HG03521 (cell line): Measurements from ENCODE around the gene TIPRL.

Experiments
- ATAC-seq: cut with Tn5 transposase; IDR thresholded peaks from one replicate; pipeline ENCODE4 v1.9.1; 2021; ENCODE audit warnings: mild to moderate bottlenecking, moderate library complexity; ENCODE audit not compliant: unreplicated experiment

The TIPRL gene

DNA sequence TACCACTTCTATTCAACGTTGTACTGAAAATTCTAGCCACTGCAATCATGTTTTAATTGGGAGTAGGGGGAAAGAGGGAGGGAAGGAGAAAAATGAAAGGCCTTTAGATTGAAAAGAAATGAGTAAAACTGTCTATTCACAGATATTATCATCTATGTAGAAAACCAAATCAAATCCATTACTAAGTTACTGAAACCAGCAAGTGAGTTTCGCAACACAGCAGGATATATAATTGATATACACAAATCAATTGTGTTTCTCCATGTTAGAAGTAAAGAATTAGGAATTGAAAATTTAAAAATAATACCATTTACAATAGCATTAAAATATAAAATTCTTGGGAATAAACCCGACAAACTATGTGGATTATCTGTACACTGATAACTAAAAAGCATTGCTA lies 66.3 kb downstream of the TIPRL start:
- no peak for ATAC-seq

- ATAC-seq = no peak
Observed at GRCh38 chr1:168246506-168246905, 67.7 kb downstream of the TIPRL start.
